NB4 (cell line): ENCODE data around the gene SCIN.

Source experiments
- CTCF ChIP-seq: IDR thresholded peaks from one replicate; pipeline ENCODE4 v1.5.1; 2012; ENCODE audit warnings: low read depth, low read length
- POLR2A ChIP-seq: IDR thresholded peaks from 2 replicates; pipeline ENCODE4 v1.6.1; 2011; ENCODE audit warnings: mild to moderate bottlenecking; ENCODE audit not compliant: insufficient read length; ENCODE audit errors: extremely low read depth

GRCh38 chr7:12686891-12687717, 116.6 kb downstream of the SCIN start, which contains the start of gene ARL4A:
- peak; percentile 94 for TF ChIP-seq POLR2A
- peak; percentile 7 for TF ChIP-seq CTCF
